NK-92 (cell line): ENCODE results near the gene OR6K3.
"Not testable (repeated sequence)": the region's sequence is repeated elsewhere in the genome, so short reads cannot be mapped to it uniquely, and the experiment has no call there.

ENCODE experiments used
- DNase-seq: peaks from one replicate; lab custom pipeline; 2025; ENCODE audit not compliant: unreplicated experiment; lab: John Stamatoyannopoulos, UW

OR6K3 gene, protein sequence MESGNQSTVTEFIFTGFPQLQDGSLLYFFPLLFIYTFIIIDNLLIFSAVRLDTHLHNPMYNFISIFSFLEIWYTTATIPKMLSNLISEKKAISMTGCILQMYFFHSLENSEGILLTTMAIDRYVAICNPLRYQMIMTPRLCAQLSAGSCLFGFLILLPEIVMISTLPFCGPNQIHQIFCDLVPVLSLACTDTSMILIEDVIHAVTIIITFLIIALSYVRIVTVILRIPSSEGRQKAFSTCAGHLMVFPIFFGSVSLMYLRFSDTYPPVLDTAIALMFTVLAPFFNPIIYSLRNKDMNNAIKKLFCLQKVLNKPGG

DNA sequence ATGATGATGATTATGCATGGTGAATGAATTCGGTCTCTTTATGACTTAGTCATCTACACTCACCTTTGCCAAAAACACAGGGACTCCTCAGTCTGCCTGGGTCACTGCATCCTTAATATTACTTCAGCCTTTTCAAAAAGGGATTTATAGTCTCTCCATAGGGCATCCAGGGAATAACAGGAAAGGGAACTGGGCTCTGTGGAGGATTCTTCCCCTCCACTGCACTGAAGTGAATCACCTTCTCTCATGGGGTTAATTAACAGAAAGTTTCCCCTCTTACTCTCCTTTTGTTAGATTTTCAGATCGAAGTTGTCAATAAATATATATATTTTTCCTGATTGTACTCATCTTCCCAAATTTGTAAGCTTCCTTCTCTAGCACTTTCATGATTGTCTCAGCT is at the start of gene OR6K3:
Gene OR6K3, minus strand, starts transcription at position 101 of the 400 bp plus-strand sequence. CDS start 2,605 bp downstream, outside the sequence.
- DNase-seq: no peak

DNA sequence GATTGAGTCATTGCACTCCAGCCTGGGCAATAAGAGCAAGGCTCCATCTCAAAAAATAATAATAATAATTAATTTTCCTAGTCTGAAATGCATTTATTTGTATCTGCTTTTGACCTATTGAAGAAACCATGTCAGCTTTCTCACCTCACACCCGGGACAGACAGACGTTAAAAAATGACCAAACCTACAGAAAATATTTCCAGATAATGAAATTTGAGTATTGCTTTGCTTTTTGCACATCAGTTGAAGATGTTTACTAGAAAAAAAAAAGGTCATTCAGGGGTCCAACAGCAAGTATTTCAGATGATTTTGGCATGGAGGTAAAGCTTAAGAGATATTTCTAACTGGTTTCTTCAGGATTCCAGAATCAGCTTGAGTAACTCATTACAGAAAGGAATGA is 33.9 kb upstream of the OR6K3 start, which contains the start of gene OR6K6:
Gene OR6K6, plus strand, starts transcription at position 301 of the 400 bp plus-strand sequence. CDS start 168 bp downstream, outside the sequence.
- DNase-seq: no peak

DNA sequence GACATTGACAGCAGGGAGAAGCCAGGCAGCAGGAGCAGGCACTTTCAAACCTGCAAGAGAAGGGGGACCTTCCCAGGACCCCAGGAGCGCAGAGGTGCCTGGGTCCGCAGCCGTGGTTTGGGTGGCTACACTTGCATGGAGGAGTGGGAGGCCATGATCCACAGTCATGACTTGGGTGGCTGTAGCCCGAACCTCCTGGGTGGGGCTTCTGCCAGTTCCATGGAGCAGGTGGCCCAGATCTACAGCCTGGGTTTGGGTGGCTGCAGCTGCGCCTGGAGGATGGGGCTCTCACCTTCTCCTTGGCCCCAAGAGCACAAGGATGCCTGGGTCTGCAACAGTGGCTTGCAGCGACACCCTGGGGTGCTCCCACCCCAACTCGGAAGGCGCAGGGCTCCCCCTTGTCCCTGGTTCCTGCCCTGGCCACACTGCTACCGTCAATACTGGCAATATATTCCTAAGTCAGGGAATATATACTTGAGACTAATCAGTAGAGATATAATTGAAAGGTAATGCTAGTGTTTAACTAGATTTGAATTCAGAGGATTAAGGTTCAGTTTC is 31.7 kb upstream of the OR6K3 start:
- DNase-seq: no peak

DNA sequence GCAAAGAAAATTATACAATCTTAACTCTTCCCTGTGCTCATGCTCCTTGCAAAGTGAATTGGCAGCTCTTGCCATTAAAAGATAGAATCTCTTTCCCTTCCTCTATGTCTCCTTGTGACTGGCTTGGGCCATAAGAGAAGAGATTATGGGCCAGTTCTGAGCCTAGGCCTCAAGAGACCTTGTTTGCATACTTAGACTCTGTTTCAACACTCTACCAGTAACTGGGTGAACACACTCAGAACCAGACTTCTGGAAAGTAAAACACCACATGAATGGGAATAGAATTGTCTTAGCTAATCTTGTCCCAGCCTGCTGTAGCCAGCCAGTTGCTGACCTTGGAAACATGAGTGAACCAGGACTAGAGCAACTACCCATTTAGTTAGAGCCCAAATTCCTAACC is 15.3 kb upstream of the OR6K3 start:
- no peak for DNase-seq

DNA sequence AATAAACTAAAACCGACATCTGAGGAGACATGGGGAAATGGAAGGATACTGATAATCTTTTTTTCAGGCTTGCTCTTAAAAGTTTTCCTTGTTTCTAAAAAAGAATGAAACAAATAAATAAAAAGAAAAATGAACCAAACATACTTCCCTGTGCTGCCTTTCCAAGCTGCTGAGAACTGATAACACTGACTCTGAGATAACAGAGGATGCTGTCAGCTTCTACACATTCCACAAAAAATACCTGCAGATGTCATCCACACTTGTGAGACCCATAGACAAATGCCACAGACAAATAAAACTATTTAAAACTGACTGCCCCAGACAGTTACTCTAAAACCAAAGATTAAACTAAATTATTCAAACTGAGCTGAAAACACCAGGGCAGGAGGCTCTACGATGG is 12.0 kb upstream of the OR6K3 start:
- DNase-seq: no peak

DNA sequence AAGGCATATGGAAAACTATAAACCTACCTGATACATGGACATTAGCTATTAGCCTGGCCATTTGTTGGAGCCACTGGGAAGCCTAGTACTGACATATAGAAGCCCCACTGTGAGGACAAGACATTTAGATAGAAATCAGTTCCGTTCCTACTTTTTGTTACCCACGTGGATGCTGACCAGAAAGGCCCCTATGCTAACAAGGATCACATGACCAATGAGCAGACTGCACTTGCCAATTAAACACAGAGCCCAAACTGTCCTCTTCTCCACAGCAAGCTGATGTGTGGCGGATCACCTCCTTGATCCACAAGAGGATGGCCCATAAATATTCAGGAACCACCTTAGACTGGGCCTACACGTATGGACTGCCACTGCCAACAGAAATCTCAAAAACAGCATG is 11.2 kb upstream of the OR6K3 start:
- DNase-seq: no peak

DNA sequence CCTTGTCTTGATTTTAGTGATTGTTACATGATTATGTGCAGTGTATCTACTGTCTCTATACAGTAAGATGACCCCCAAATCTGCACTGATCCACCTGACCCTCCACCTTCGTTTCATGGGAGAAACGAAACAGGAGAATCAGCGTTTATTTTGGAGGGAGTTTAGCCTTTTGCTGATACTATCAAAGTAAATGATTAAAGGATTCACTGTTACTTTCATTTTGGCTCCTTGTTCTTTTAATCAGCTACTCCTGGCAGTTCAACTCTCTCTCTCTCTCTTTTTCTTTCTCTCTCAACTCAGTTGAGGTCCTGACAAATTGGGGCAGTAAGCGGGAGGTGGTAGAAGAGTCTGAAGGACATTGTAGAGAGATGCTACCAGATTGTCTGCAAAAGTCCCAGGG is 9.9 kb upstream of the OR6K3 start:
- no peak for DNase-seq

DNA sequence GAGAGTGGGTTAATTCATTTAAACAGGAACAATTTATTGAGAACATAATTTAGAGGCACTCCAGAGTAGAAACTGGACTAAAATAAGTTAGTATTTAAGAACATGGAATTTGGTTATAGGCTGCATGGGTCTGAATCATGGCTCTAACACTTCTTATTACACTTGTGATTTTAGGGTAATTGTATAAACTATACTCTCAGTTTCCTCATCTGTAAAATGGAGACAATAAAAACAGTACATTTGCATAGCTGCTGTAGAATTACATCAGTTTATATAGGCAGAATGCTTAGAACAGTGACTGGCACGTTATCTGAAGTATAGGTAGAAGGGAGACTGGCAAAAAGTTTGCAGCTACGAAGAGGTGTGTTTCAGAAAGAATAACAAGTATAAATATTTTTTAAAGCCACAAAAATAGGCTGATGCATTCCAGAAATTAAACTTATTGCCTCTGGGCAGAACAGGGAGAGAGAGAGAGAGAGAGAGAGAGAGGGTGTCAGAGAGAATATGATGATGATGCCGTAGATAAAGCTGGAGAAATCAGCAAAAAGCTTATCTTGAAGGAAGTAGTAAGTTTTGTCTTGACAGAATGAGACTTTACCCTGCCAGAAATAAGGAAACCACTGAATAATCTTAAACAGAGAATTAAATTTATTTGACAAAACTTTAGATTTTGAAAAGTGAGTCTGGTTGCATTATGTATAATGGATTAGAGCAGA is 8.1 kb upstream of the OR6K3 start:
- DNase-seq: no peak

DNA sequence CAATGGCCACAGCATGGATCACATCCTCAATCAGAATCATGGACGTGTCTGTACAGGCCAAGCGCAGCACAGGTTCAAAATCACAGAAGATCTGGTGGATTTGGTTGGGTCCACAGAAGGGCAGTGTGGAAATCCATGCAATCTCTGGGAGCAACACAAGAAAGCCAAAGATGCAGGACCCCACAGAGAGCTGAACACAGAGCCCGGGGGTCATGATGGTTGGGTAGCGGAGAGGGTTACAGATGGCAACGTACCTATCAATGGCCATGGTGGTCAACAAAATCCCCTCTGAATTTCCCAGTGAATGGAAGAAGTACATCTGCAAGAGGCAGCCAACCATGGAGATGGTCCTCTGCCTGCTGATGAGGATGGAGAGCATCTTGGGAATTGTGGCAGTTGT is 3.9 kb upstream of the OR6K3 start:
- no peak for DNase-seq

DNA sequence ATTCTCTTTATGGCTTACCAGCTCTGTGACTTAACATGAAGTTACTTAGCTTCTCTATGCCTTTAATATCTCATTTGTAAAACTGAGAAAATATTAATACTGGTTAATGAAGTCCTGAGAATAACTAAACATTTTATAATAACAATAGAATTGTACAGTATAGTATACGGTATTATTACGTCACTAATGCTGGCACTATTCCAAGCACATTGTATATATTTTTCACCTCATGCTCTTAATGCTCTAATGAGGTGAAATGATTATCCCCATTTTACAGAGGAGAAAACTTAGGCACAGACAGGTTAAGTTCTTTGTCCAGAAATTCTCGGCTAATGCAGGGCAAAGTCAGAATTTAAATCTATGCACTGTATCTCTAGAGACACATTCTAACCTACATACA is 856 bp downstream of the OR6K3 start:
- DNase-seq: no peak

DNA sequence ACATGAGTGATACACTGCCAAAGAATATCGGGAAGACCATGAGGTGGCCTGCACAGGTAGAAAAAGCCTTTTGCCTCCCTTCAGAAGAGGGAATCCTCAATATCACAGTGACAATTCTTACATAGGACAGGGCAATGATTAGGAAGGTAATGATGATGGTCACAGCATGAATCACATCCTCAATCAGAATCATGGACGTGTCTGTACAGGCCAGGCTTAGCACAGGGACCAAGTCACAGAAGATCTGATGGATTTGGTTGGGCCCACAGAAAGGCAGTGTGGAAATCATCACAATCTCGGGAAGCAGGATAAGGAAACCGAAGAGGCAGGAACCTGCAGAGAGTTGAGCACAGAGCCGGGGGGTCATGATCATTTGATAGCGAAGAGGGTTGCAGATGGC is 3.2 kb downstream of the OR6K3 start:
- no peak for DNase-seq

DNA sequence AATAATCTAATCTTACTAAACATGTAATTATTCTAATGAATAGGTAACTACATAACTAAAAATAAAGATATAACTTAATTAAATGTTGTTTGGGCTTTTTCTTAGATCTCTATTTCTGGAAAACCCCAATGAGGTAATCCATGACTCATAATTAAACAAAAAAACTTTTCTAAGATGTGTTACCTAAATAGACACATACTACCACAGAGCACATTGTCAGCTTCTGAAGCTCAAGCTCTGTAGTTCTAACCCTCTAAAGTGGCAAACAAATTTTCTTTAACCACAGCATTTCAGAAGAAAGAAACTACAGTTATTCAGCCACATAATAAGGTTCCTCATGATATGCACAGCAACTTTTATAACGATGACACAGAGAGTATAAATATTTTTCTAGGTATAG is 4.2 kb downstream of the OR6K3 start:
- DNase-seq: no peak

DNA sequence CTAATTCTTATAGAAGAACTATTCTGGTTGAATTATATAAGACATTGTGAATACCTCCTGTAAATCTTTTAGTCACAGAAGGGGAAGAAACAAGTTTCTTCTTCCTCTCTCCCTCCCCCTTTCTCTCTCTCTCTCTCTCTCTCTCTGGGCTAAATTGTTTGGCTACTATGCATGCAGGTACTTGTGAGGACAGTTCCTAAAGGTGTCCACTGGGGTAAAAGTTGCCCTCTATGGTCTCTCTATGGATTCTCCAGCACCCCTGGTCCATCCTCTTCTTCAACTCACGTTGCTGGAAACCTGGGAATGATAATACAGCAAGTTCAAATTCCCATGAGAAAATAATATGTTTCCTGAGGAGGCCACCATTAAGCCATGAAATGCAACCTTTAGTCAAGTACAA is 5.8 kb downstream of the OR6K3 start:
- DNase-seq: no peak

DNA sequence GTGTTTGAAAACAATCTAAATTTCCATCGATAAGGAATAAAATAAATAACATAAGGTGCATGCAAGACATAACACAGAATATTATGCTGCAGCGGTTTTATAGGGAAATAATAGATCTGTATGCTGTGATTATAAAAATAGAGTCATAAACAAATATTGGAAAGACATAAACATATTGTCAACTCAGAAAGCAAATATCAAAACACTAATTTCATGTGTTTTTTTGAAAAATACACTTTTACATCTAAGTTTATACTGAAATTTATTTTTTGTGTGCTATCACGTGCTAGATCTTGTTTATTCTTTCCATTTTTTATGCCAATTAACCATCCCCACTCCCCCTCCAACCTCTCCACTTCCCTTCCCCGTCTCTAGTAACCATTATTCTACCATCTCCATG is 9.4 kb downstream of the OR6K3 start:
- DNase-seq: no peak

DNA sequence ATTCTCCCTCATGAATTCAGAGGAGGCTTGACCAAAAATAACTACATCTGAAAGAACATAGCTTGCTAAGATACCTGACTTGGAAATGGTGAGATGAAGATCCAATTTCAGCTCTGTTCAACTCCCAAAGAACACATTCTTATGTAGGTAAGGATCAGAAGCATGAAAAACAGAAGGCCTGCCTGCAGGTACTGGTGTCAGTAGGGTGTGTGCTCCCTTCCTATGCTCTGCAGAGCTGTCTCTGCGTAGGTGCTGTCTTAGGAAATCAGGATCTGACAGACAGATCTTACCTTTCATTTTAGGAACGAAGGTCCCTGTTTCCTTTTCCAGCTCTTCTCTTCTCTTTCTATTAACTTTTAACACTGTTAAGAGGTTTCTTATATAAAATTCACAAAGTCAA is 14.4 kb downstream of the OR6K3 start:
- DNase-seq: no peak

DNA sequence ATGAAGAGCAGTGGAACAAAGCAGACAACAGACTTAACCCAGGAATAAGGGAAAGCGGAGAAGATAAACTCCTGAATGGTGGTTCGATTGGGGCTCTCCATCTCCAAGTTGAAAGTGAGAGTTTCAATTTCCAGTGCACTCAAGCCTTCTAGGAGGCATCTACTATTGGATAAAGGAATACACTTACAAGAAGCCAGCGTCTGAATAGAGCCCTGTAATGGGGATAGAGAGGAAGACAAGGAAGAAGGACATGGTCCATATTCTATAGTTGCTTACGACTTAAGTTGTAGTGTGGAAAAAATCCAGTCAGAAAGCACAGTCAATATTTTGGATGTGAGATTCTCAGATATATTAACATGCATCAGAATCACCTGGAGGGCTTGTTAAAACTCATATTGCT is 20.0 kb downstream of the OR6K3 start, which contains the start of gene OR6K2:
Gene OR6K2, minus strand, starts transcription at position 101 of the 400 bp plus-strand sequence. Its CDS starts 0 bp downstream, at position 101.
- no peak for DNase-seq

DNA sequence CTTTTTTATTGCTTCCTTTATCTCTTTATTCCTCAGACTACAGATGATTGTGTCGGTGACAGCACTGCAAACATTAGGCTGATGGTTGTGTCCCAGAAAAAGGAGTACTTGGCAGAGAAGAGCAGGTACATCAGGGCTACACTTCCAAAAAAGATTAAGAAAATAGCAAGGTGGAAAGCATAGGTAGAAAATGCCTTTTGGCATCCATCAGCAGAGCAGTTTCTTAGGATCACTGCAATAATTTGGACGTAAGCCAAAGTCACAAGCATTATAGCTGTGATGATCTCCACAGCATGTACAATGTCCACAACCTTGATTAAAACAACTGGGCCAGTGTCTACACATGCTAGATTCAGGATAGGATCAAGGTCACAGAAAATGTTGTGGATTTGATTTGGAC is 25.9 kb downstream of the OR6K3 start:
- DNase-seq: no peak

DNA sequence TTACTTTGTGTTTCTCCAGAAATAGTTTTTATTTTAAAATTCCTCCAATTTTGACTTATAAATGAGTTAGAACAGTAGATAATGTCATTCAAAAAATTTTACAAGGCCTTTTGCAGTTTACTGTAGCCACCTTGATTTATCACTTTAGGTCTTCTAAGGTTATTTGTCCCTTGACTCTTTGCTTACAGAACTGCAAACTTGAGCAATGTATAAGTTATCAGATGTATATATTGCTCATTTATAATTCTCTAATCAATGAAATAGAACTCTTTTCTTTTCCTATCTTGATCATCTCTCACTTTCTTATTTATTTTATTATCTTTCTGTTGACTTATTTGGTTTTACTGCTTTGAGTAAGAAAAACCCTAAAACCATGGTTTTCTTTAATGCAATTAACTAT is 28.2 kb downstream of the OR6K3 start:
- DNase-seq: no peak

DNA sequence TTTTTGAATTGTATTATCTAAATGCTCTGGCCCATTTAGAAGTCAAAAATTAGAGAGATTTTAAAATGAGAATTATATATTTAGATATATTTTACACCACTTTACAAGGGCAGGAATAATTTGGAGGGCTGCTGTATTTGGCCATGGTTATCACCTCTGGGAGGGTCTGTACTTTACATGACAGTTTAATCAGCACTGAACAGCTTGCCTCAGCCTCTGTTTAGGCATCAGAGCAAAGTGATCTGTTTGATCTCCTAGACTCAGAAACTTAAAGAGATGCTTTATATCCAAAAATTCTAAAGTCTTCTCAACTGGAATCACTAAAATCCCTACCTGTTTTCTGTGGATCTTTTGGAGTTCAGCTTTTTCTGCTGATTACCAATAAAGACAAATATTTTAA is 28.6 kb downstream of the OR6K3 start:
- DNase-seq: no peak

DNA sequence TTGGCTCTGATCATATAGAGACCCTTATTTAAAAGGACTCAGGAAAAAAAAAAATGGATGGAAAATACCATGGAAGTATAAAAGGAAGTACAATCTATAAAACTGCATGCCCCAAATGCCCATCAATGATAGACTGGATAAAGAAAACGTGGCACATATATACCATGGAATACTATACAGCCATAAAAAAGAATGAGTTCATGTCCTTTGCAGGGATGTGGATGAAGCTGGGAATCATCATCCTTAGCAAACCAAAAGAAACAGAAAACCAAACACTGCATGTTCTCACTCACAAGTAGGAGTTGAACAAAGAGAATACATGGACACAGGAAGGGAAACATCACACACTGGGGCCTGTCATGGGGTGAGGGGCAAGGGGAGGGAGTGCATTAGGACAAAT is 29.4 kb downstream of the OR6K3 start:
- DNase-seq: not testable (repeated sequence)

DNA sequence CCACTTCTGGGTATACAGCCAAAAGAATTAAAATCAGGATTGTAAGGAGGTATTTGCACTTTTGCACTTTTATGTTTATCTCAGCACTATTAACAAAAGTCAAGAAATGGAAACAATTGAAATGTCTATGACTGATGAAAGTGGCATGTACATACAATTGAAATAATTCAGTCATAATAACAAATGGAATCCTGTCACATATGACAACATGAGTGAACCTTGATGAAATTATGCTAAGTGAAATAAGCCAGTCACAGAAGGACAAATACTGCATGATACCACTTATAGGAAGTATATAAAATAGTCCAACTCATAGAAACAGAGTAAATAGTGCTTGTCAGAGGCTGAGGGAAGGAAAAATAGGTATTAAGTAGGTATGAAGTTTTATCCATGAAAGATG is 30.6 kb downstream of the OR6K3 start:
- no peak for DNase-seq

DNA sequence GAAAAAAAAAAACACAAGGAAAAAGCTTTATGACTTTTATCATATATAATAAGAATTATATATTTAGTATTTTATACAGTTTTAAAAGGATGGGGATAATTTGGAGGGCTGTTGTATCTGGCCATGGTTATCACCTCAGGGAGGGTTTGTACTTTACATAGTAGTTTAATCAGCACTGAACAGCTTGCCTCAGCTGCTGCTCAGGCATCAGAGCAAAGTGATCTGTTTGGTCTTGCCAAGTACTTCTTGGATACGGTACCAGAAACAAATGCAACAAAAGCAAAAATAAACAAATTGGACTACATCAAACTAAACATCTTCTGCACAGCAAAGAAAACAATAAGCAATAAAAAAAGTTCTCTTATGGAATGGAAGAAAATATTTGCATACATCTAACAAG is 31.4 kb downstream of the OR6K3 start:
- DNase-seq: no peak
